Kidney tubule cell (primary cell): ENCODE data around the gene UCN.
A peak's percentile ranks its signal among the peaks of the same experiment; 100 is the strongest.
"Not testable (repeated sequence)": the region's sequence is repeated elsewhere in the genome, so short reads cannot be mapped to it uniquely, and the experiment has no call there.

ENCODE experiments used
- DNase-seq: peaks from one replicate; pipeline ENCODE4 v3.0.0-alpha.2; 2018; ENCODE audit warnings: low spot score

The UCN gene

GRCh38 chr2:27308359-27308881, at the start of gene UCN:
UCN (minus strand) TSS chr2:27308445; CDS start chr2:27307895, 550 bp downstream.
- DNase-seq = peak; percentile 25

GRCh38 chr2:27356382-27357181, 48.3 kb upstream of the UCN start, which contains the start of gene GTF3C2:
GTF3C2 (minus strand) TSS chr2:27356764; CDS start chr2:27343554, 13,210 bp downstream.
- DNase-seq = peak; percentile 98

GRCh38 chr2:27356056-27356381, 47.8 kb upstream of the UCN start:
- DNase-seq = peak; percentile 74

GRCh38 chr2:27354597-27354927, 46.3 kb upstream of the UCN start:
- no peak for DNase-seq

- peak; percentile 14 for DNase-seq
Measured at GRCh38 chr2:27353762-27354596, 45.7 kb upstream of the UCN start.

- not testable (repeated sequence) for DNase-seq
Measured at GRCh38 chr2:27353386-27353761, 45.1 kb upstream of the UCN start.

GRCh38 chr2:27351802-27352598, 43.8 kb upstream of the UCN start:
- DNase-seq = no peak

GRCh38 chr2:27350106-27350693, 42.0 kb upstream of the UCN start:
- DNase-seq = no peak

GRCh38 chr2:27347641-27348040, 39.4 kb upstream of the UCN start:
- DNase-seq = no peak

- no peak for DNase-seq
Measured at GRCh38 chr2:27336173-27336572, 27.9 kb upstream of the UCN start.

GRCh38 chr2:27335311-27335710, 27.1 kb upstream of the UCN start:
- DNase-seq = no peak

GRCh38 chr2:27324720-27325119, 16.5 kb upstream of the UCN start:
- DNase-seq = no peak

- DNase-seq = no peak
Measured at GRCh38 chr2:27323596-27324285, 15.5 kb upstream of the UCN start.

- DNase-seq = peak; percentile 95
Measured at GRCh38 chr2:27322766-27323595, 14.7 kb upstream of the UCN start, which contains the start of gene MPV17. MPV17 (minus strand) TSS chr2:27323097; CDS start chr2:27322517, 580 bp downstream.

- DNase-seq = peak; percentile 48
Measured at GRCh38 chr2:27322301-27322765, 14.1 kb upstream of the UCN start.

GRCh38 chr2:27320958-27321543, 12.8 kb upstream of the UCN start:
- DNase-seq = peak; percentile 99

- DNase-seq = not testable (repeated sequence)
Measured at GRCh38 chr2:27319839-27320238, 11.6 kb upstream of the UCN start.

- DNase-seq = no peak
Measured at GRCh38 chr2:27316655-27317412, 8.6 kb upstream of the UCN start.

- no peak for DNase-seq
Measured at GRCh38 chr2:27315122-27315521, 6.9 kb upstream of the UCN start.
